Sigmoid colon (tissue), 4 donors: Measurements from ENCODE around the gene SART3.

ENCODE experiments used
- EP300 ChIP-seq, 4 donors: sonication (generic); formaldehyde crosslinking; IDR thresholded peaks; one replicate each; pipeline ENCODE4 v1.6.1; 2017; ENCODE audit warnings: antibody characterized with exemption in 4 of 4
- POLR2A ChIP-seq, 2 donors: fragments of 450-650 bp; IDR thresholded peaks; one replicate each; pipeline ENCODE4 v1.6.1; 2016; ENCODE audit warnings: antibody characterized with exemption in 2 of 2, mild to moderate bottlenecking in 2 of 2, moderate library complexity in 2 of 2
- POLR2AphosphoS5 ChIP-seq, 4 donors: sonication (generic); formaldehyde crosslinking; IDR thresholded peaks; one replicate each; pipeline ENCODE4 v1.6.1; 2017; ENCODE audit warnings: antibody characterized with exemption in 4 of 4
- TF ChIP-seq, protein P1 (sequence below), 4 experiments: fragments of 450-650 bp in 3 of 4; fragments of 200-600 bp in 1 of 4; IDR thresholded peaks; one replicate each; pipeline ENCODE4 v1.5.1; 2016 to 2019; ENCODE audit warnings: antibody characterized with exemption in 4 of 4, mild to moderate bottlenecking in 3 of 4, moderate library complexity in 2 of 4

- TF ChIP-seq, protein P1, sequence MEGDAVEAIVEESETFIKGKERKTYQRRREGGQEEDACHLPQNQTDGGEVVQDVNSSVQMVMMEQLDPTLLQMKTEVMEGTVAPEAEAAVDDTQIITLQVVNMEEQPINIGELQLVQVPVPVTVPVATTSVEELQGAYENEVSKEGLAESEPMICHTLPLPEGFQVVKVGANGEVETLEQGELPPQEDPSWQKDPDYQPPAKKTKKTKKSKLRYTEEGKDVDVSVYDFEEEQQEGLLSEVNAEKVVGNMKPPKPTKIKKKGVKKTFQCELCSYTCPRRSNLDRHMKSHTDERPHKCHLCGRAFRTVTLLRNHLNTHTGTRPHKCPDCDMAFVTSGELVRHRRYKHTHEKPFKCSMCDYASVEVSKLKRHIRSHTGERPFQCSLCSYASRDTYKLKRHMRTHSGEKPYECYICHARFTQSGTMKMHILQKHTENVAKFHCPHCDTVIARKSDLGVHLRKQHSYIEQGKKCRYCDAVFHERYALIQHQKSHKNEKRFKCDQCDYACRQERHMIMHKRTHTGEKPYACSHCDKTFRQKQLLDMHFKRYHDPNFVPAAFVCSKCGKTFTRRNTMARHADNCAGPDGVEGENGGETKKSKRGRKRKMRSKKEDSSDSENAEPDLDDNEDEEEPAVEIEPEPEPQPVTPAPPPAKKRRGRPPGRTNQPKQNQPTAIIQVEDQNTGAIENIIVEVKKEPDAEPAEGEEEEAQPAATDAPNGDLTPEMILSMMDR (IDR thresholded peaks at IDR 0.05): no peak
- TF ChIP-seq EP300 (IDR thresholded peaks at IDR 0.05) (no peak), POLR2AphosphoS5 (IDR thresholded peaks at IDR 0.05) (no peak), POLR2A (IDR thresholded peaks at IDR 0.05) (no peak)
Observed at GRCh38 chr12:108517288-108518100, 43.5 kb downstream of the SART3 start.
